NCI-H1694 (cell line): Measurements from ENCODE around the gene KRTAP9-8.
"Not testable (repeated sequence)": the region's sequence is repeated elsewhere in the genome, so short reads cannot be mapped to it uniquely, and the experiment has no call there.

Source experiments
- DNase-seq: peaks from one replicate; lab custom pipeline; 2025; lab: John Stamatoyannopoulos, UW

The KRTAP9-8 gene, protein sequence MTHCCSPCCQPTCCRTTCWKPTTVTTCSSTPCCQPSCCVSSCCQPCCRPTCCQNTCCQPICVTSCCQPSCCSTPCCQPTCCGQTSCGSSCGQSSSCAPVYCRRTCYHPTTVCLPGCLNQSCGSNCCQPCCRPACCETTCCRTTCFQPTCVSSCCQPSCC

DNA sequence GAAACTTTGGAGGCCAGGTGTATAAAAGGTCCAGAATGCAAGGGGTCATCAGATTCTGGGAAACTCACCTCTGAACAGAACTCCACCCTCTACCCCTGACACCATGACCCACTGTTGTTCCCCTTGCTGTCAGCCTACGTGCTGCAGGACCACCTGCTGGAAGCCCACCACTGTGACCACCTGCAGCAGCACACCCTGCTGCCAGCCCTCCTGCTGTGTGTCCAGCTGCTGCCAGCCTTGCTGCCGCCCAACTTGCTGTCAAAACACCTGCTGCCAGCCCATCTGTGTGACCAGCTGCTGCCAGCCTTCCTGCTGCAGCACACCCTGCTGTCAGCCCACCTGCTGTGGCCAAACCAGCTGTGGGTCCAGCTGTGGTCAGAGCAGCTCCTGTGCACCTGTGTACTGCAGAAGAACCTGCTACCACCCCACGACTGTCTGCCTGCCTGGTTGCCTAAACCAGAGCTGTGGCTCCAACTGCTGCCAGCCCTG lies at the start of gene KRTAP9-8:
Gene KRTAP9-8, plus strand, starts transcription at position 51 of the 489 bp plus-strand sequence. Its CDS starts 53 bp downstream, at position 104.
- not testable (repeated sequence) for DNase-seq

DNA sequence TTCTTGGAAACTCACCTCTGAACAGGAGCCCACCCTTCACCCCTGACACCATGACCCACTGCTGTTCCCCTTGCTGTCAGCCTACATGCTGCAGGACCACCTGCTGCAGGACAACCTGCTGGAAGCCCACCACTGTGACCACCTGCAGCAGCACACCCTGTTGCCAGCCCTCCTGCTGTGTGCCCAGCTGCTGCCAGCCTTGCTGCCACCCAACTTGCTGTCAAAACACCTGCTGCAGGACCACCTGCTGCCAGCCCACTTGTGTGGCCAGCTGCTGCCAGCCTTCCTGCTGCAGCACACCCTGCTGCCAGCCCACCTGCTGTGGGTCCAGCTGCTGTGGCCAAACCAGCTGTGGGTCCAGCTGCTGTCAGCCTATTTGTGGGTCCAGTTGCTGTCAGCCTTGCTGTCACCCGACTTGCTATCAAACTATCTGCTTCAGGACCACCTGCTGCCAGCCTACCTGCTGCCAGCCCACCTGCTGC lies 47.9 kb upstream of the KRTAP9-8 start, which contains the start of gene KRTAP9-1:
Gene KRTAP9-1, plus strand, starts transcription at position 51 of the 482 bp plus-strand sequence. Its CDS starts 0 bp downstream, at position 51.
- DNase-seq, result not testable (repeated sequence)

DNA sequence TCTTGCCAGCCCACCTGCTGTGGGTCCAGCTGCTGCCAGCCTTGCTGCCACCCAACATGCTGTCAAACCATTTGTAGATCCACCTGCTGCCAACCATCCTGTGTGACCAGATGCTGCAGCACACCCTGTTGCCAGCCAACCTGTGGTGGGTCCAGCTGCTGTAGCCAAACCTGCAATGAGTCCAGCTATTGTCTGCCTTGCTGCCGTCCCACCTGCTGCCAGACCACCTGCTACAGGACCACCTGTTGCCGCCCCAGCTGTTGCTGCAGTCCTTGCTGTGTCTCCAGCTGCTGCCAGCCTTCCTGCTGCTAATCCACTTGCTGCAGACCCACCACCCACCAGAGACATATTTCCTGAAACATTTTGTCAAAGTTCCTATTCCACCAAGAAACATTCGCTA lies 47.5 kb upstream of the KRTAP9-8 start:
- DNase-seq, result no peak

DNA sequence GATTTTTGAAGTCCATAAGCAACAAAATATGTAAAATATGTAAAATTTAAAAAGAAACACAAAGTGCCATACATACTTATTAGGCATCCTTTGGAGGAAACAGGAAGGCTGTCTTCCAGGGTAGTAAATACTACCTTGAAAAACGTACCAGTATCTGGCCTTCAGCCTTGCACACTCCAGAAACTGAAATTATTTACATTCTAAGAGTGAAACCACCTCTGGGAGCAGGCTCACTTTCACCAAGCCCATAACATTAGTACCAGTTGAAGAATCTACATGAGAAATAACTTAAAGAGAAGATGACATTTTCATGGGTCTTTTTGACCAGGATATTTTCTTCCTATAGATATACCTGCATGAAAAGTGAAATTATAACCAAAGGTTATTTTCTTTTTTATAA lies 41.7 kb upstream of the KRTAP9-8 start:
- no peak for DNase-seq

DNA sequence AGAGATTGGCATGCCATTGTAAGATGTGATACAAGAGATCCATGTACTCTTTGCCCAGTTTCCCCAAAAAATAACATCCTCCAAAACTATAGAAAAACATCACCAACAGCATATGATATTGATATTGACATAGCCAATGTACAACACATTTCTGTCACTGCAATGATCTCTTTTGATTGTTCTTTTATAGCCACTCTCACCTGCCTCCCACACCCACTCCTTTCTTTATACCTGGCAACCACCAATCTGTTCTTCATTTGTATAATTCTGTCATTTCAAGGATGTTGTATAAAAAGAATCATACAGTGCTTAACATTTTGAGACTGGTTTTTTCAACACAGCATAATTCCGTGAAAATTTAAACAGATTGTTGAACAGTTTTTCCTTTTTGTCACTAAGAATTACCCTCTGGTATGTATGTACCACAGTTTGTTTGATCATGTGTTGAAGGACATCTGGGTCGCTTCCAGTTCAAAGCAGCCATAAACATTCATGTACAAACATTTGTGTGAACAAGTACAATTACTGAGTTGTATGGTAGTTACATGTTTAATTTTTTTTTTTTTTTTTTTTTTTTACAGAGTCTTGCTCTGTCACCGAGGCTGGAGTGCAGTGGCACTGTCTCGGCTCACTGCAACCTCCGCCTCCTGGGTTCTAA lies 38.2 kb upstream of the KRTAP9-8 start:
- DNase-seq, result no peak

DNA sequence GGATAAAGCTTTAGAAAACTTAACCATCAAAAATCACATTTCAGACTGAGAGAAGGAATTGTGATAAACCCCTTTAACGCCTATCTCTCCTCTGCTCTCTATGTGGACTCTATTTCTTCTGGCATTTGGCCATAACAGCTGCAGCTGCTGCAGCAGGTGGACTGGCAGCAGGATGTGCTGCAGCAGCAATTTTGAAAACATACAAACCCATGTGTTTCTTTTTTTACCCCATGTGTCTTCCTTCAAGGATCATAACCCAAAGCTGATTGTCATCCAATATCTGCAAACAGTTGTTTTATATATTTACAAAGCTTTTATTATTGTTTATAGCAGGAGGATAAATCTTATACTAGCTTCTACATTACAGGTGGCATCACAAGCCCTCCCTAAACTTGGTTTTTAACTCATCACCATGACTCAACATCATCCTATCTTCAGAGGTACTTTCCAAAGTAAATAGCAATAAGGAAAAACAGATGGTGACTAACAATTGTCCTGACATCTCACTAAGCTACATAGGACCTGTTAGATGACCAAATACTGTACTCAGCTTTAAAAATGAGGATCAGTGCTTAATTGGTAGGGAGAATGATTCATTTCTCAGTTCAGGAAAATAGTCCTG lies 25.8 kb upstream of the KRTAP9-8 start:
- no peak for DNase-seq

DNA sequence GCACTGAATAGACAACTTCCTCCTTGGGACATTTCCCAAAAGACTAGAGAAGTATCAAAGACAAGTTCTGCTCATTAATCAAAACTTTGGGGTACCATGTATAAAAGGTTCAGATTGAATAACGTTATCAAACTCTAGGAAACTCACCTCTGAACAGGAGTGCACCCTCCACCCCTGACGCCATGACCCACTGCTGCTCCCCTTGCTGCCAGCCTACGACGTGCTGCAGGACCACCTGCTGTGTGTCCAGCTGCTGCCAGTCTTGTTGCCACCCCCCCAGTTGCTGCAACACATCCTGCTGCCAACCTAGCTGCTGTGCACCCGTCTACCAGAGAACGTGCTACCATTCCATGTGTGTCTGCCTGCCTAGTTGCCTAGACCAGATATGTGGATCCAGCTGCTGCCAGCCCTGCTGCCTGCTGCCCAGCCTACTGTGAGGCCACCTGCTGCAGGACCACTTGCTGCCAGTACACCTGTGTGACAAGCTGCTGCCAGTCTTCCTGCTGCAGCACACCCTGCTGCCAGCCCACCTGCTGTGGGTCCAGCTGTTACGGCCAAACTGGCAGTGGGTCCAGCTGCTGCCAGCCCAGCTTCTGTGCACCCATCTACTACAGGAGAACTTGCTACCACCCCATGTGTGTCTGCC lies 25.2 kb upstream of the KRTAP9-8 start:
- DNase-seq, result no peak

DNA sequence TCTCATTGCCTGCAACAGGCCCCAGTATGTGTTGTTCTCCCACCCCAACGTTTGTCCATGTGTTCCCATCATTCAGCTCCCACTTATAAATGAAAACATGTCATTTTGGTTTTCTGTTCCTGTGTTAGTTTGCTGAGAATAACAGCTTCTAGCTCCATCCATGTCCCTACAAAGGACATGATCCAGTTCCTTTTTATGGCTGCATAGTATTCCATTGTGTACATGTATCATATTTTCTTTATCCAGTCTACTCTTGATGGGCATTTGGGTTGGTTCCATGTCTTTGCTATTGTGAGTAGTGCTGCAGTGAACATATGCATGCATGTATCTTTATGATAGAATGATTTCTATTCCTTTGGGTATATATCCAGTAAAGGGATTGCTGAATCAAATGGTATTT lies 22.1 kb upstream of the KRTAP9-8 start:
- DNase-seq, result no peak

DNA sequence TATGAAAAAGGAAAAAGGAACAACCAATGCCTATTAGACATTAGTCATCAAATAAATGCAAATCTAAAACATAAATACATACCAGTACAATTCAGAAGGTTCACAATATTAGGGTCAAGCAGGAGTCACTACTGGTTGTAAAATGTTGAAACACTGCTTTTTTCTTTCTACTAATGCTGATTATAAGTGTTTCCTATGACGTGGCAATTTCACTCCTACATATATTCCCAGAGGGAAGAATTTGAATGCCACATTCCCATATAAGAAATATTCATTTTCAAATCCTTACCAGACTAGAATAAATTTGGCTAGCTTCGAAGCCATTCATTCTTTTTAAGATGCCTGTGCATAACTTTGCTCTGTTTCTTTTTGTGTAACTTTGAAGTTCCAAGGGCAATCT lies 14.0 kb upstream of the KRTAP9-8 start:
- no peak for DNase-seq

DNA sequence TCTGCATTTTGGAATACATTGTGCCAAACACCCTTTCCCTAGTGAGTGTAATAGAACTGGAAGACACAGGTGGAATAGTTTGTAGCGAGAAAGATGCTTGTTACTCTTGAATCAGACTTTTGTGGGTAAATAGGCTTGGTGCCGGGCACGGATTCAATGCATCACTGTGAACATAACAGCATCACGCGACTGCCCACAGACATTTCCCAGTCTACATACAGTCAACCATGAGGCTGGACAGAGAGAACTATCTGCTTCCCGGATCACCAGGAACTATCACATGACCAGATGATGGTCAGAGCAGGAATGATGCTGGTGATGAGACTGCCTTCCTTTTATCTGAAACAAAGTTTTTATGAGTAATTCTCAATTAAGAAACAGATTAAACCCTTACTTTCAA lies 11.7 kb upstream of the KRTAP9-8 start:
- DNase-seq, result no peak

DNA sequence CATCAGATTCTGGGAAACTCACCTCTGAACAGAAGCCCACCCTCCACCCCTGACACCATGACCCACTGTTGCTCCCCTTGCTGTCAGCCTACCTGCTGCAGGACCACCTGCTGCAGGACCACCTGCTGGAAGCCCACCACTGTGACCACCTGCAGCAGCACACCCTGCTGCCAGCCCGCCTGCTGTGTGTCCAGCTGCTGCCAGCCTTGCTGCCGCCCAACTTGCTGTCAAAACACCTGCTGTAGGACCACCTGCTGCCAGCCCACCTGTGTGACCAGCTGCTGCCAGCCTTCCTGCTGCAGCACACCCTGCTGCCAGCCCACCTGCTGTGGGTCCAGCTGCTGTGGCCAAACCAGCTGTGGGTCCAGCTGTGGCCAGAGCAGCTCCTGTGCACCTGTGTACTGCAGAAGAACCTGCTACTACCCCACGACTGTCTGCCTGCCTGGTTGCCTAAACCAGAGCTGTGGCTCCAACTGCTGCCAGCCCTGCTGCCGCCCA lies 11.2 kb upstream of the KRTAP9-8 start, which contains the start of gene KRTAP9-2:
Gene KRTAP9-2, plus strand, starts transcription at position 51 of the 498 bp plus-strand sequence. Its CDS starts 7 bp downstream, at position 58.
- DNase-seq, result not testable (repeated sequence)

DNA sequence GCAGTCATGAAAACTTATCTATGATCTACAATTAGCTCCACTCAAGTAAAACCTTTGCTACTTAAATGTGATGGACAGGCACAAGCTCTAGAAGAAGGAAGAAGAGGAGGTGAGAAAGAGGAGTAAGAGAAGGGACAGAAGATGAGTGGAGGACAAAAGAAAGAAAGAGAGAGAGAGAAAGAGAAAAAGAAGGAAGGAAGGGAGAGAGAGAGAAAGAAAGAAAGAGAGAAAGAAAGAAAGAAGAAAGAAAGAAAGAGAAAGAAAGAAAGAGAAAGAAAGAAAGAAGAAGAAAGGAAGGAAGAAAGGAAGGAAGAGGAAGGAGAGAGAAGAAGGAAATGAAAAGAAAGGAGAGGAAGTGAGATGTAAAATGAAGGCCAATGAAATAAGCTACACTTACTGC lies 7.7 kb upstream of the KRTAP9-8 start:
- no peak for DNase-seq

DNA sequence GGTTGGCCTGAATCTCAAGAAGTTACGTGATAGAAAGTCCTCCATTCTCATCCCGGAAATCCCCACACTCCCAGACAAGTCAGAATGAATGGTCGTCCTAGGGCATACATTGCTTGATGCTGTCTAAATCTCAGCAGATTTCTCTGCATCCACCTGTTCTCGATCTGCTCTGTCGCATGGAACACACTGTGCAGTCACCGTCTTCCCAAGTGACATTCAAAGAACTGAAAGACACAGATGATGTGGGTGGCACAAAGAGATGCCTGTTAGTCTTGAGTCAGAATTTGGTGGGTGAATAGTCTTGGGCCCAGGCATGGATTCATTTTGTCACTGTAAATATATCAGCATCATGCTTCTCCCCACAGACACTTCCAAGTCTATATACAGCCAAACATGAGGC lies 6.1 kb upstream of the KRTAP9-8 start:
- no peak for DNase-seq

DNA sequence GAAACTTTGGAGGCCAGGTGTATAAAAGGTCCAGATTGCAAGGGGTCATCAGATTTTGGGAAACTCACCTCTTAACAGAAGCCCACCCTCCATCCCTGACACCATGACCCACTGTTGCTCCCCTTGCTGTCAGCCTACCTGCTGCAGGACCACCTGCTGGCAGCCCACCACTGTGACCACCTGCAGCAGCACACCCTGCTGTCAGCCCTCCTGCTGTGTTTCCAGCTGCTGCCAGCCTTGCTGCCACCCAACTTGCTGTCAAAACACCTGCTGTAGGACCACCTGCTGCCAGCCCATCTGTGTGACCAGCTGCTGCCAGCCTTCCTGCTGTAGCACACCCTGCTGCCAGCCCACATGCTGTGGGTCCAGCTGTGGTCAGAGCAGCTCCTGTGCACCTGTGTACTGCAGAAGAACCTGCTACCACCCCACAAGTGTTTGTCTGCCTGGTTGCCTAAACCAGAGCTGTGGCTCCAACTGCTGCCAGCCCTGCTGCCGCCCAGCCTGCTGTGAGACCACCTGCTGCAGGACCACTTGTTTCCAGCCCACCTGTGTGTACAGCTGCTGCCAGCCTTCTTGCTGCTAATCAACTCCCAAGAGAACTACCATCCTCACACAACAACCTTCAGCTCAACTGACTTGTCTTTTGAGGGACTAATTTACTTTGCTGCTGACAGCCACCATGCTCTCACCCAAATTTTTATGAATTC lies 5.2 kb upstream of the KRTAP9-8 start, which contains the start of gene KRTAP9-3:
Gene KRTAP9-3, plus strand, starts transcription at position 51 of the 707 bp plus-strand sequence. Its CDS starts 53 bp downstream, at position 104.
- not testable (repeated sequence) for DNase-seq

DNA sequence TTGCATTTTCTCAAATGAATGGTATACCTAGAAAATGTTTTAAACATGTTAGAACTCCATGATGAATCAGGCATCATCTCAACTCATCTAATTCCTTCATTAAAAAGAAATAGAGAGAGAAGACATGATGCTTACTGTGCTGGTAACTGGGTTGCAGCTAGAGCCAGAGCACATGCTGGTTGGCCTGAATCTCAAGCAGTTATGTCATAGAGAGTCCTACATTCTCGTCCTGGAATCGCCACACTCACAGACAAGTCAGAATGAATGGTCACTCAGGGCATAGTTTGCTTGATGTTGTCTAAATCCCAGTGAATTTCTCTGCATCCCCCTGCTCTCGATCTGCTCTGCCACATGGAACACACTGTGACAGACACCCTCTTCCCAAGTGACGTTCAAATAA lies 683 bp upstream of the KRTAP9-8 start:
- DNase-seq, result not testable (repeated sequence)

DNA sequence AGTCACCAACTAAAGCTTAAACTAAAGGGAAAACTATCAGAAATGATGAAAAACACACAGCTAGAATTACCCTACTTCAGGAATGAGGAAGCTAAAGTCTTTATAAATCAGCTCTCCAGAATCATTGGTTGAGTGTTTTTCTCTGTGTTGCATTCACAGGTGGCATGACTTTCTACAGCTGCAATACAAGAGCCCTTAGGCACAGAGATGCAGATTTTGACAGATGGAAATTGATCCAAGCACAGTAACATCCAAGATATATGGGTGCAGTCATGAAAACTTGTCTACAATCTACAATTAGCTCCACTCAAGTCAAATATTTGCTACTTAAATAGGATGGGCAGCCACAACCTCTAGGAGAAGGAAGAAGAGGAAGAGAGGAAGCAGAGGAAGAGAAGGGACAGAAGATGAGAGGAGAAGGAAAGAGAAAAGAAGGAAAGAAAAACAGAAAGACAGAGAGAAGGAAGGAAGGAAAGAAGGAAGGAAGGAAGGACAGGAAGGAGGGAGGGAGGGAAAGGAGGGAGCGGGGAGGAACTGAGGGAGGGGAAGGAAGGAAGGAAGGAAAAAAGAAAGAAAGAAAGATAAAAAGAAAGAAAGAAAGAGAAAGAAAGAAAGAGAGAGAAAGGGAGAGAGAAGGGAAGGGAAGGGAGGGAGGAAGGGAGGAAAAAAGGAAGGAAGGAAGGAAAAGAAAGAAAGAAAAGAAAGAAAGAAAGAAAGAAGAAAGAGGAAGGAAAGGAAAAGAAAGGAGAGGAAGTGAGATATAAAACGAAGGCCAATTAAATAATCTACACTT lies 9.4 kb downstream of the KRTAP9-8 start:
- DNase-seq, result not testable (repeated sequence)

DNA sequence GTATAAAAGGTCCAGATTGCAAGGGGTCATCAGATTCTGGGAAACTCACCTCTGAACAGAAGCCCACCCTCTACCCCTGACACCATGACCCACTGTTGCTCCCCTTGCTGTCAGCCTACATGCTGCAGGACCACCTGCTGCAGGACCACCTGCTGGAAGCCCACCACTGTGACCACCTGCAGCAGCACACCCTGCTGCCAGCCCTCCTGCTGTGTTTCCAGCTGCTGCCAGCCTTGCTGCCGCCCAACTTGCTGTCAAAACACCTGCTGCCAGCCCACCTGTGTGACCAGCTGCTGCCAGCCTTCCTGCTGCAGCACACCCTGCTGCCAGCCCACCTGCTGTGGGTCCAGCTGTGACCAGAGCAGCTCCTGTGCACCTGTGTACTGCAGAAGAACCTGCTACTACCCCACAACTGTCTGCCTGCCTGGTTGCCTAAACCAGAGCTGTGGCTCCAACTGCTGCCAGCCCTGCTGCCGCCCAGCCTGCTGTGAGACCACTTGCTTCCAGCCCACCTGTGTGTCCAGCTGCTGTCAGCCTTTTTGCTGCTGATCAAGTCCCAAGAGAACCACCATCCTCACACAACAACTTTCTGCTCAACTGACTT lies 11.9 kb downstream of the KRTAP9-8 start, which contains the start of gene KRTAP9-4:
Gene KRTAP9-4, plus strand, starts transcription at position 51 of the 604 bp plus-strand sequence. Its CDS starts 34 bp downstream, at position 85.
- DNase-seq, result not testable (repeated sequence)

DNA sequence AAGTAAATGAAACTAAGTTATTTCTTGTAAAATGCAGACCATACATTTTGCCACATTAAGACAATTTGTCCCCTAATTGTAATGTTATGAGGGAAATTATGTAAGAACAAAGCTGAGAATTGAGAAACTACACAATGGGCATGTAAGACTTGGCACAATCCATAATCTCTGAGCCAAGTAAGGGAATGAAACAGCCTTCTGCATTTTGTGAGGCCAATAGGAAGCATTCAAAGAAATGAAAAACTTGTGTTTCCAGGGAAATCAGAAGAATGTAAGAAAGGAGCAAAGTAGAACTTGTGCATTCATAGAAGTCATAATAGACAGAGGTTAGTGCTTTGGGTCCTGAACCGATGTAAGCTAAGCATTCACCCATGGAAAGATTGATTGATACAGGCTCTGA lies 13.5 kb downstream of the KRTAP9-8 start:
- DNase-seq, result no peak

DNA sequence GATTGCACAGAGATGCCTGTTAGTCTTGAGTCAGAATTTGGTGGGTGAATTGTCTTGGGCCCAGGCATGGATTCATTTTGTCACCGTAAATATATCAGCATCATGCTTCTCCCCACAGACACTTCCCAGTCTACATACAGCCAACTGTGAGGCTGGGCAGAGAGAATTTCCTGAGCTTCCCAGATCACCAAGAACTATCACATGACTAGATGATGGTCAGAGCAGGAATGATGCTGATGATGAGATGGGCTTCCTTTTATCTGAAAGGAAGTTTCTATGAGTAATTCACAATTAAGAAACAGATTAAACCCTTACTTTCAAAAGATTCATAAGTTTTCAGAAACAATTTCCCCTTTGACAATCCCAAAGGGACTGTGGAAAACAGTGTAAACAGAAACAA lies 17.1 kb downstream of the KRTAP9-8 start:
- DNase-seq, result no peak
